Mesenchymal stem cell (in vitro differentiated cells and primary cell): ENCODE data around the gene GALM.
"Not testable (repeated sequence)": the region's sequence is repeated elsewhere in the genome, so short reads cannot be mapped to it uniquely, and the experiment has no call there.

Experiments used
- DNase-seq: peaks from one replicate; pipeline ENCODE4 v3.0.0-alpha.2; 2013
- H2AFZ ChIP-seq: one replicate; pipeline ENCODE4 v1.6.1; 2013; ENCODE audit warnings: low read depth, mild to moderate bottlenecking, control low read depth, inconsistent platforms, low read length, moderate library complexity
- H2AK5ac ChIP-seq: 2 replicates; pipeline ENCODE4 v1.6.1; 2013; ENCODE audit warnings: low read length, moderate library complexity, mild to moderate bottlenecking, inconsistent platforms; ENCODE audit not compliant: severe bottlenecking
- H2BK120ac ChIP-seq: one replicate; pipeline ENCODE4 v1.6.1; 2013; ENCODE audit warnings: low read depth, mild to moderate bottlenecking, inconsistent platforms, low read length, moderate library complexity
- H2BK12ac ChIP-seq, 2 experiments: one replicate each; pipeline ENCODE4 v1.6.1; 2013; ENCODE audit warnings: inconsistent platforms in 2 of 2, low read length in 2 of 2, mild to moderate bottlenecking in 2 of 2, moderate library complexity in 2 of 2, control low read depth in 1 of 2
- H2BK15ac ChIP-seq: one replicate; pipeline ENCODE4 v1.6.1; 2013; ENCODE audit warnings: mild to moderate bottlenecking, low read depth, inconsistent platforms; ENCODE audit not compliant: poor library complexity, severe bottlenecking
- H2BK5ac ChIP-seq: 2 replicates; pipeline ENCODE4 v1.6.1; 2013; ENCODE audit warnings: low read depth, mild to moderate bottlenecking, low read length, control low read depth, inconsistent platforms; ENCODE audit not compliant: poor library complexity, severe bottlenecking
- H3K14ac ChIP-seq, 2 experiments: one replicate each; pipeline ENCODE4 v1.6.1; 2013; ENCODE audit warnings: inconsistent platforms in 2 of 2, low read length in 2 of 2, control low read depth in 1 of 2, mild to moderate bottlenecking in 1 of 2, moderate library complexity in 1 of 2
- H3K18ac ChIP-seq, 2 experiments: one replicate each; pipeline ENCODE4 v1.6.1; 2013; ENCODE audit warnings: inconsistent platforms in 2 of 2, low read length in 2 of 2, control low read depth in 1 of 2, low read depth in 1 of 2, mild to moderate bottlenecking in 1 of 2
- H3K23ac ChIP-seq, 2 experiments: one replicate each; pipeline ENCODE4 v1.6.1; 2013; ENCODE audit warnings: inconsistent platforms in 2 of 2, low read length in 2 of 2, mild to moderate bottlenecking in 2 of 2, moderate library complexity in 2 of 2, control low read depth in 1 of 2
- H3K27ac ChIP-seq: 2 replicates; pipeline ENCODE4 v1.5.1; 2013; ENCODE audit warnings: mild to moderate bottlenecking, moderate library complexity, low read length, control low read depth, inconsistent platforms; ENCODE audit not compliant: poor library complexity, severe bottlenecking
- H3K27me3 ChIP-seq, 2 experiments: 2 replicates each; pipeline versions ENCODE4 v1.6.1 to v1.7.0; 2013; ENCODE audit warnings: low read length in 2 of 2, mild to moderate bottlenecking in 2 of 2, moderate library complexity in 2 of 2, control low read depth in 1 of 2, inconsistent platforms in 1 of 2; ENCODE audit not compliant: control insufficient read depth in 1 of 2, insufficient read depth in 1 of 2
- H3K36me3 ChIP-seq, 2 experiments: 2 replicates each; pipeline versions ENCODE4 v1.6.1 to v1.7.0; 2013; ENCODE audit warnings: low read length in 2 of 2, control low read depth in 1 of 2, inconsistent platforms in 1 of 2, low read depth in 1 of 2, mild to moderate bottlenecking in 1 of 2; ENCODE audit not compliant: insufficient read depth in 2 of 2, control insufficient read depth in 1 of 2
- H3K4ac ChIP-seq, 2 experiments: one replicate each; pipeline ENCODE4 v1.6.1; 2013; ENCODE audit warnings: inconsistent platforms in 2 of 2, low read length in 2 of 2, mild to moderate bottlenecking in 2 of 2, moderate library complexity in 2 of 2, control low read depth in 1 of 2, low read depth in 1 of 2
- H3K4me1 ChIP-seq: 2 replicates; pipeline ENCODE4 v1.6.1; 2013; ENCODE audit warnings: low read depth, low read length, control low read depth; ENCODE audit not compliant: control insufficient read depth, insufficient read depth
- H3K4me2 ChIP-seq: 2 replicates; pipeline ENCODE4 v1.6.1; 2013; ENCODE audit warnings: low read length, mild to moderate bottlenecking, inconsistent platforms; ENCODE audit not compliant: poor library complexity, severe bottlenecking
- H3K4me3 ChIP-seq, 2 experiments: 2 replicates each; pipeline versions ENCODE4 v1.5.1 to v1.7.0; 2013; ENCODE audit warnings: low read length in 2 of 2, mild to moderate bottlenecking in 2 of 2, control low read depth in 1 of 2, low read depth in 1 of 2; ENCODE audit not compliant: insufficient read depth in 1 of 2
- H3K79me1 ChIP-seq: replicated peaks from 2 replicates; pipeline ENCODE4 v1.6.1; 2013; ENCODE audit warnings: mild to moderate bottlenecking, control low read depth, low read length, inconsistent platforms; ENCODE audit not compliant: poor library complexity, severe bottlenecking
- H3K9ac ChIP-seq: 2 replicates; pipeline ENCODE4 v1.7.0; 2013; ENCODE audit warnings: mild to moderate bottlenecking, low read length, moderate library complexity
- H3K9me3 ChIP-seq: 2 replicates; pipeline ENCODE4 v1.7.0; 2013; ENCODE audit warnings: mild to moderate bottlenecking, low read length; ENCODE audit not compliant: control insufficient read depth
- H4K8ac ChIP-seq: one replicate; pipeline ENCODE4 v1.6.1; 2013; ENCODE audit warnings: inconsistent platforms, mild to moderate bottlenecking, low read length, moderate library complexity
- H4K91ac ChIP-seq: one replicate; pipeline ENCODE4 v1.6.1; 2013; ENCODE audit warnings: mild to moderate bottlenecking, low read length, inconsistent platforms
- WGBS: methylation state at CpG from one replicate; pipeline ENCODE4 v1.1.7; 2013; ENCODE audit warnings: mixed read lengths; 5-methylcytosine and 5-hydroxymethylcytosine counted together

GALM gene

DNA sequence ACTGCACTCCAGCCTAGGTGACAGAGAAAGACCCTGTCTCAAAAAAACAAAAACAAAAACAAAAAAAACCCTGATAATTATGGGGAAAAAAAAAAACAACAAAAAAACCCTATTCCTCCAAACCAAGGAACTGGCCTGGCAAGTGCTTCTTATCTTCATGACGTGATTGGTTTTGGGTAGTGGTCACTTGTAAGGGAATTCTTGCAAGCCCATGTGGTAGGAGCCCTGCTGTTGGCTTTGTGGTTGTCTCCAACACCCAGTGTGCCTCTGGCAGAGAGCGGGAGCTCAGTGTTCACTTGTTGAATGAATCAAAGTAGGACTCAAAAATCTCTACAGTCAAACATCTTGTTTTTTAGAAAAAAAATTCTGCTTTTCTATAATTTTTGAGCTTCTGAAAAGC is 6.0 kb downstream of the GALM start:
- no peak overlapping the region for H3K14ac ChIP-seq
- peaks cover 4 to 13% of the 10 kb centered on the region in 2 experiments for H3K36me3 ChIP-seq
- no peaks in the 10 kb centered on the region for H3K27me3 ChIP-seq
- no peak overlapping the region for H3K4ac ChIP-seq
- no peak overlapping the region for H3K4me3 ChIP-seq
- no peak overlapping the region for H2BK12ac ChIP-seq
- H2BK120ac ChIP-seq: no peak overlapping the region
- H3K23ac ChIP-seq: no peak overlapping the region
- 67% methylated on average over 1 of the region's 2 CpGs for WGBS
- H4K91ac ChIP-seq: no peak overlapping the region
- H2BK5ac ChIP-seq: no peak overlapping the region
- no peak overlapping the region for H3K9ac ChIP-seq
- H3K79me1 ChIP-seq: peaks cover 3% of the 10 kb centered on the region
- H2AFZ ChIP-seq: no peak overlapping the region
- no peak overlapping the region for H3K27ac ChIP-seq
- no peak overlapping the region for H2AK5ac ChIP-seq
- H3K9me3 ChIP-seq: no peaks in the 10 kb centered on the region
- no peak for DNase-seq
- H4K8ac ChIP-seq: no peak overlapping the region
- no peak overlapping the region for H2BK15ac ChIP-seq
- no peaks in the 10 kb centered on the region for H3K4me1 ChIP-seq
- no peak overlapping the region for H3K18ac ChIP-seq
- no peak overlapping the region for H3K4me2 ChIP-seq

DNA sequence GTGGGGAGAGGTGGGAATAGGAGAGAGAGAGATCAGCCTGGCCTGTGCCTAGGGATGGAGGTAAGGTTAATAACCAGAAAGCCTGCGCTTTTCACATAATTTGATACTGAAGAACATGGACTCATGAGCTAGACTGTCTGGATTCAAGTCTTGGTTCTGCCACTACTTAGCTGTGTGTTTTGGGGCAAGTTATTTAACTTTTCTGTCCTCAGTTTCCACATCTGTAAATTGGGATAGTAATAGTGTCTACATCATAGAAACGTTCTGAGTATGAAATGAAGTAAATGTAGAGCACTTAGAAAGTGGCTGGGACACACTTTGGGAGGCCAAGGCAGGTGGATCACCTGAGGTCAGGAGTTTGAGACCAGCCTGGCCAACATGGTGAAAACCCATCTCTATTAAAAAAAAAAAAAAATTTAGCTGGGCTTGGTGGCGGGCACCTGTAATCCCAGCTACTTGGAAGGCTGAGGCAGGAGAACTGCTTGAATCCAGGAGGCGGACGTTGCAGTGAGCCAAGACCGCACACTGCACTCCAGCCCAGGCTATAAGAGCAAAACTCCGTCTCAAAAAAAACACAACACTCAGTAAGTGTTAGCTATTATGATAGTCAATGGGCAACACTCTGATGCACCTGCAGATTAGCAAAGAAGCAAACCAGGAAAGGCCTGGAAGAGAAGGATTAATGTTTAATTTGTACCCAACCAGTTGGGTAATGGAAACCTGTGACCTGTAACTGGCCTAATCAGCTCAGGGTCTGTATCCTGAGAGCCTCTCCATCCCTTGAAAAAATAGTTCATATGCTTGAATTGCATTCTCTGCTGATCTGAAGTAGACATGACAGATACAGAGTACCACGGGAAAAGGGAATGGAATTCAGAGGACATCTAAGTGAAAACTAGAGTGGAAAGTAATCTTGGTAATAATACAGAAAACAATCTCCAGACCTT is 6.8 kb downstream of the GALM start:
- H3K27ac ChIP-seq: no peak overlapping the region
- peaks cover 4 to 20% of the 10 kb centered on the region in 2 experiments for H3K36me3 ChIP-seq
- no peak overlapping the region for H3K4me2 ChIP-seq
- H3K18ac ChIP-seq: no peak overlapping the region
- H4K91ac ChIP-seq: no peak overlapping the region
- no peak overlapping the region for H3K14ac ChIP-seq
- 95% methylated on average over 5 of the region's 8 CpGs for WGBS
- no peak overlapping the region for H2BK120ac ChIP-seq
- H2AK5ac ChIP-seq: no peak overlapping the region
- H3K9ac ChIP-seq: no peak overlapping the region
- no peaks in the 10 kb centered on the region for H3K4me1 ChIP-seq
- no peak overlapping the region for H2BK15ac ChIP-seq
- H3K9me3 ChIP-seq: no peaks in the 10 kb centered on the region
- no peak overlapping the region for H2AFZ ChIP-seq
- H3K4ac ChIP-seq: no peak overlapping the region
- no peaks in the 10 kb centered on the region for H3K27me3 ChIP-seq
- H2BK12ac ChIP-seq: no peak overlapping the region
- no peak overlapping the region for H3K4me3 ChIP-seq
- H2BK5ac ChIP-seq: no peak overlapping the region
- H3K23ac ChIP-seq: no peak overlapping the region
- peaks cover 3% of the 10 kb centered on the region for H3K79me1 ChIP-seq
- no peak overlapping the region for H4K8ac ChIP-seq
- no peak for DNase-seq

- Histone ChIP-seq H3K14ac (no peak overlapping the region), H3K9me3 (no peaks in the 10 kb centered on the region), H2BK15ac (no peak overlapping the region), H3K36me3 (peaks cover 7 to 53% of the 10 kb centered on the region in 2 experiments), H3K23ac (no peak overlapping the region), H2BK120ac (no peak overlapping the region), H3K4me3 (no peak overlapping the region), H3K4me2 (no peak overlapping the region), H3K4me1 (no peaks in the 10 kb centered on the region), H3K18ac (no peak overlapping the region), H3K27me3 (no peaks in the 10 kb centered on the region), H3K4ac (no peak overlapping the region), H2AK5ac (no peak overlapping the region), H2BK12ac (no peak overlapping the region), H2AFZ (no peak overlapping the region), H3K27ac (no peak overlapping the region), H4K91ac (no peak overlapping the region), H4K8ac (no peak overlapping the region), H3K9ac (no peak overlapping the region), H3K79me1 (no peaks in the 10 kb centered on the region), H2BK5ac (no peak overlapping the region)
- 91% methylated on average over 4 of the region's 6 CpGs for WGBS
- DNase-seq: no peak
Observed at GRCh38 chr2:38676681-38677080, 10.8 kb downstream of the GALM start.

GRCh38 chr2:38680868-38681267 is 15.0 kb downstream of the GALM start:
- not testable (repeated sequence) for H2BK12ac ChIP-seq, H3K4ac ChIP-seq, H3K4me2 ChIP-seq, H2BK120ac ChIP-seq, H2AFZ ChIP-seq, H3K27me3 ChIP-seq, H3K23ac ChIP-seq, H2AK5ac ChIP-seq, H3K9ac ChIP-seq, H4K8ac ChIP-seq, DNase-seq, H3K79me1 ChIP-seq, H3K4me3 ChIP-seq, H2BK15ac ChIP-seq, H3K9me3 ChIP-seq, H3K18ac ChIP-seq, H3K4me1 ChIP-seq, H3K14ac ChIP-seq, H4K91ac ChIP-seq, H3K27ac ChIP-seq, H2BK5ac ChIP-seq
- WGBS: 92% methylated on average over 5 of the region's 5 CpGs
- H3K36me3 ChIP-seq: peaks cover 6 to 57% of the 10 kb centered on the region in 2 experiments
